ENCODE data around the gene ARFGEF3.
A peak's percentile ranks its signal among the peaks of the same experiment; 100 is the strongest.

The ARFGEF3 gene

GRCh38 chr6:138370631-138371451, 209.1 kb downstream of the ARFGEF3 start:
- no peak for DNase-seq

- DNase-seq = no peak
Observed at GRCh38 chr6:138371452-138371711, 209.6 kb downstream of the ARFGEF3 start.

- no peak for DNase-seq
Observed at GRCh38 chr6:138371720-138372119, 210.0 kb downstream of the ARFGEF3 start.

GRCh38 chr6:138372711-138373463, 211.1 kb downstream of the ARFGEF3 start:
- DNase-seq = no peak

- no peak for DNase-seq
Observed at GRCh38 chr6:138374230-138374629, 212.5 kb downstream of the ARFGEF3 start.

- no peak for DNase-seq
Observed at GRCh38 chr6:138374815-138375214, 213.1 kb downstream of the ARFGEF3 start.

DNA sequence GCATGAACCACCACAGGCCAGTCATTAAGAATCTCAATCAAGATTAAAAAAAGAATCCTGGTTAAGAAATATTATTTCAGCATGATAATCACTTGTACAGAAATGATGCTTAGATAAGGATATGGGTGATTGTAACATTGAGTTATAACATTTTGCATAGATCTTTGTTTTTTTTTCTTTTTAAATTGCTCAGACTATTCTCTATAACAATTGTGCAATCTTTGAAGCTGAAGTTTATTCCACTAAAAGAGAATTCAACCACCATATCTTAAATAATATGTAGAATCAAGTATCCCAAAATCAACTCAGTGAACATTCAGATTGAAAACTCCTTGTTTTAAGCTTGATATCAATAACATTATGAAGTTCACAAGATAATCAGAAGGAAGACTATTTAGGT, 215.3 kb downstream of the ARFGEF3 start:
- no peak for DNase-seq

DNA sequence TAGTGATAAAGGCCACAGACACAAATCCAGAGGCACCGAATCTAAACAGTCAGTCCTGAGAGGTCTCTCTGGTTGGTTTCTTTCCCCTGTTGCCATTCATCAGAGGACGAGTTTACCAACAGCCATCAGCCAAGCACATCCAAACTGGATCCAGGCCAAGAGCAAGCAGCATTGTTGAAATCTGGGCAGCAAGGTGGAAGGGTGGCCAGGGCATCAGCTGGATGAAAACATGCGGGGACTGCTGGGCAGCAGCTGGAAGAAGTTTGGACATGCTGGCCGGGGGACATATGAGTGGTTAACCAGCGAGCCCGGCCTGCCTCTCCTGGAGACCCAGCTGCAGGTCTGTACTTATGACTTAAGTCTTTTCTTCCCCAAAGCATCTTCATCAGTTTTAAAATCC, 216.1 kb downstream of the ARFGEF3 start, which contains the start of gene SMIM28:
Gene SMIM28 (plus strand): TSS at position 62 of the 400 bp plus-strand sequence. CDS start 168 bp downstream, at position 230.
- DNase-seq = peak; percentile 68

GRCh38 chr6:138378463-138378862, 216.7 kb downstream of the ARFGEF3 start:
- no peak for DNase-seq

DNA sequence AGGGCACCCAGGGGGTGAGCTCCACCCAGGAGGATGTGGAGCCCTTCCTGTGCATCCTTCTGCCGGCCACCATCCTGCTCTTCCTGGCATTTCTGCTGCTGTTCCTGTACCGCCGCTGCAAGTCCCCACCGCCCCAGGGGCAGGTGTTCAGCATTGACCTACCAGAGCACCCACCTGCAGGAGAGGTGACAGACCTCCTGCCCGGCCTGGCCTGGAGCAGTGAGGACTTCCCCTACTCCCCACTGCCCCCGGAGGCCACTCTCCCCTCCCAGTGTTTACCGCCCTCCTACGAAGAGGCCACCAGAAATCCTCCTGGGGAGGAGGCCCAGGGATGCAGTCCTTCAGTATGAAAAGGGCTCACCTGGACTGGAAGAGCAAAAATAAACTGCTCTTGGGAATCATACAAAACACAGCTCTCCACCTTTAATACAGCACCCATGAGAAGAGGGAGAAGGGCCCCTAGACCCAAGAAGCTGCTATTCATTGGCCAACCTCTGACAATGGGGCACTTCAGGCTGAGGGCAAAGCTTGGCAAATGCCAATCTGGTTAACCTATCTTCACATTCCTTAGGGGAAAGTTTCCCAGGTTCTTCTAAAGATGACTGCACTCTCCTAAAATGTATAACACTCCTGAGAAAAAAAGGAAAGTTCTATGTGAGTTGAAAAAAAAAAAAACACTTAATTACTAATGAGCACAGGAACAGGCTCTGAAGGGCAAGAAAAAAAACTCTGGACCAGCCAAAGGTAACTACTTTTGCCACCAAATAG, 220.9 kb downstream of the ARFGEF3 start:
- no peak for DNase-seq

- no peak for DNase-seq
Observed at GRCh38 chr6:138383776-138384175, 222.0 kb downstream of the ARFGEF3 start.

DNA sequence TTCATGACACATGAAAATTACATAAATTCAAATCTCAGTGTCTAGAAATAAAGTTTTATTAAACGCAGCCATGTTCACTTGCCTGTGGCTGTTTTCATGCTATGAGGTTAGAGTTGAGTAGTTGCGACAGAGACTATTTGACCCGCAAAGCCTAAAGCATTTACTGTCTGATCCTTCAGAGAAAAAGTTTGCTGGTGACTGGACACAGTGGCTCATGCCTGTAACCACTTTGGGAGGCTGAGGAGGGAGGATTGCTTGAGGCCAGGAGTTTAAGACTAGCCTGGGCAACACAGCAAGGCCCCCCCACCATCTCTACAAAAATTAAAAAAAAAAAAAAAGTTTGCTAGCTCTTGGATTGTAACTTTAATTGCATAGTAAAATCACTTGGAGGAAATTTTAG, 225.2 kb downstream of the ARFGEF3 start:
- DNase-seq = no peak

GRCh38 chr6:138387577-138388368, 226.0 kb downstream of the ARFGEF3 start:
- no peak for DNase-seq

- no peak for DNase-seq
Observed at GRCh38 chr6:138389551-138389950, 227.8 kb downstream of the ARFGEF3 start.

Measured in DMS79 (cell line).